HCT116 (cell line): ENCODE data around the gene RNF32.

Experiments
- ELF1 ChIP-seq: IDR thresholded peaks from 2 replicates; pipeline ENCODE4 v1.6.1; 2012; ENCODE audit warnings: low read depth, borderline replicate concordance
- EZH2 ChIP-seq: fragments of 200-600 bp; sonication (generic); IDR thresholded peaks from 2 replicates; pipeline ENCODE4 v1.6.1; 2017; ENCODE audit warnings: antibody characterized with exemption, mixed run types
- EZH2phosphoT487 ChIP-seq: fragments of 200-600 bp; IDR thresholded peaks from 2 replicates; pipeline ENCODE4 v1.6.1; 2018; ENCODE audit warnings: antibody characterized with exemption, borderline replicate concordance
- MAX ChIP-seq: IDR thresholded peaks from 2 replicates; pipeline ENCODE4 v1.6.1; 2012
- POLR2A ChIP-seq: IDR thresholded peaks from 2 replicates; pipeline ENCODE4 v1.7.0; 2011; ENCODE audit warnings: borderline replicate concordance; ENCODE audit not compliant: insufficient read depth, insufficient read length; ENCODE audit errors: extremely low read depth
- POLR2AphosphoS5 ChIP-seq: IDR thresholded peaks from 2 replicates; pipeline ENCODE4 v1.6.1; 2011; ENCODE audit warnings: mild to moderate bottlenecking, low read depth, low read length, moderate library complexity
- SIN3A ChIP-seq: IDR thresholded peaks from 2 replicates; pipeline ENCODE4 v1.6.1; 2012; ENCODE audit warnings: low read depth
- SP1 ChIP-seq: IDR thresholded peaks from 2 replicates; pipeline ENCODE4 v1.6.1; 2012; ENCODE audit warnings: low read depth
- YY1 ChIP-seq: IDR thresholded peaks from 2 replicates; pipeline ENCODE4 v1.6.1; 2011; ENCODE audit warnings: low read length, low read depth, moderate library complexity, mild to moderate bottlenecking; ENCODE audit not compliant: insufficient replicate concordance; ENCODE audit errors: extremely low read depth
- TF ChIP-seq, protein P1 (sequence below): IDR thresholded peaks from 2 replicates; pipeline ENCODE4 v1.6.1; 2011; ENCODE audit warnings: mild to moderate bottlenecking, low read length, moderate library complexity; ENCODE audit not compliant: insufficient replicate concordance; ENCODE audit errors: extremely low read depth
- TF ChIP-seq, protein P2 (sequence below), 3 experiments: fragments of 200-600 bp in 1 of 3; sonication (generic) in 1 of 3; IDR thresholded peaks in 2 of 3; conservative IDR thresholded peaks in 1 of 3; 2 replicates each; pipeline ENCODE4 v1.5.1; 2012 to 2017; ENCODE audit warnings: low read depth in 2 of 3, low read length in 2 of 3, antibody characterized with exemption in 1 of 3, borderline replicate concordance in 1 of 3, control low read depth in 1 of 3, mild to moderate bottlenecking in 1 of 3, mixed read lengths in 1 of 3, mixed run types in 1 of 3, moderate library complexity in 1 of 3; ENCODE audit not compliant: insufficient read depth in 1 of 3
- TF ChIP-seq, protein P3 (sequence below): IDR thresholded peaks from 2 replicates; pipeline ENCODE4 v1.6.1; 2012

DNA sequence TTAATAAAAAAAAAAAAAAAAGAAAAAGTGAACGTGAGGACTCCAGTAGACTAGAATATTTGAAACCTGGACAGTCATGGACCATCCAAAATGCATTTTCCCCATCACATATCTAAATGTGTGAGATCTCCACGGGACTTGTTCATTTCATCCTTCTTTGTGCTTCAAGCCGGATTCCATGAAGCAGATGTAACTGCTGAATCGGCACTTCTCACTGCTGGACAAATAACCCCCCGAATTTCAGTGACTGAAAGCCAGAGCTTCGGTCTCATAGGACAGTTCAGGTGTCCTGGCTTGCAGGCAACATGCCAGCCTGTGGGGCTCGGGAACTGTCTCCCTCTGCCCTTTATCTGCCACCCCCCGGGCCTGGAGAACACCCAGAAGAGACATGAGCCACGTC lies 33.3 kb downstream of the RNF32 start:
- no peak for TF ChIP-seq SIN3A
- no peak for TF ChIP-seq EZH2
- no peak for TF ChIP-seq POLR2AphosphoS5
- no peak for TF ChIP-seq MAX
- TF ChIP-seq, protein P1, sequence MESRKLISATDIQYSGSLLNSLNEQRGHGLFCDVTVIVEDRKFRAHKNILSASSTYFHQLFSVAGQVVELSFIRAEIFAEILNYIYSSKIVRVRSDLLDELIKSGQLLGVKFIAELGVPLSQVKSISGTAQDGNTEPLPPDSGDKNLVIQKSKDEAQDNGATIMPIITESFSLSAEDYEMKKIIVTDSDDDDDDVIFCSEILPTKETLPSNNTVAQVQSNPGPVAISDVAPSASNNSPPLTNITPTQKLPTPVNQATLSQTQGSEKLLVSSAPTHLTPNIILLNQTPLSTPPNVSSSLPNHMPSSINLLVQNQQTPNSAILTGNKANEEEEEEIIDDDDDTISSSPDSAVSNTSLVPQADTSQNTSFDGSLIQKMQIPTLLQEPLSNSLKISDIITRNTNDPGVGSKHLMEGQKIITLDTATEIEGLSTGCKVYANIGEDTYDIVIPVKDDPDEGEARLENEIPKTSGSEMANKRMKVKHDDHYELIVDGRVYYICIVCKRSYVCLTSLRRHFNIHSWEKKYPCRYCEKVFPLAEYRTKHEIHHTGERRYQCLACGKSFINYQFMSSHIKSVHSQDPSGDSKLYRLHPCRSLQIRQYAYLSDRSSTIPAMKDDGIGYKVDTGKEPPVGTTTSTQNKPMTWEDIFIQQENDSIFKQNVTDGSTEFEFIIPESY, result no peak
- TF ChIP-seq, protein P2, sequence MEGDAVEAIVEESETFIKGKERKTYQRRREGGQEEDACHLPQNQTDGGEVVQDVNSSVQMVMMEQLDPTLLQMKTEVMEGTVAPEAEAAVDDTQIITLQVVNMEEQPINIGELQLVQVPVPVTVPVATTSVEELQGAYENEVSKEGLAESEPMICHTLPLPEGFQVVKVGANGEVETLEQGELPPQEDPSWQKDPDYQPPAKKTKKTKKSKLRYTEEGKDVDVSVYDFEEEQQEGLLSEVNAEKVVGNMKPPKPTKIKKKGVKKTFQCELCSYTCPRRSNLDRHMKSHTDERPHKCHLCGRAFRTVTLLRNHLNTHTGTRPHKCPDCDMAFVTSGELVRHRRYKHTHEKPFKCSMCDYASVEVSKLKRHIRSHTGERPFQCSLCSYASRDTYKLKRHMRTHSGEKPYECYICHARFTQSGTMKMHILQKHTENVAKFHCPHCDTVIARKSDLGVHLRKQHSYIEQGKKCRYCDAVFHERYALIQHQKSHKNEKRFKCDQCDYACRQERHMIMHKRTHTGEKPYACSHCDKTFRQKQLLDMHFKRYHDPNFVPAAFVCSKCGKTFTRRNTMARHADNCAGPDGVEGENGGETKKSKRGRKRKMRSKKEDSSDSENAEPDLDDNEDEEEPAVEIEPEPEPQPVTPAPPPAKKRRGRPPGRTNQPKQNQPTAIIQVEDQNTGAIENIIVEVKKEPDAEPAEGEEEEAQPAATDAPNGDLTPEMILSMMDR (IDR thresholded peaks at IDR 0.05 in 2 of 3, conservative IDR thresholded peaks at IDR 0.05 in 1 of 3; ENCODE audit: borderline replicate concordance in 1 of 3, insufficient read depth in 1 of 3, low read depth in 2 of 3, low read length in 2 of 3), result no peak
- no peak for TF ChIP-seq EZH2phosphoT487
- TF ChIP-seq ELF1, result no peak
- TF ChIP-seq SP1, result no peak
- no peak for TF ChIP-seq POLR2A
- no peak for TF ChIP-seq YY1
- TF ChIP-seq, protein P3, sequence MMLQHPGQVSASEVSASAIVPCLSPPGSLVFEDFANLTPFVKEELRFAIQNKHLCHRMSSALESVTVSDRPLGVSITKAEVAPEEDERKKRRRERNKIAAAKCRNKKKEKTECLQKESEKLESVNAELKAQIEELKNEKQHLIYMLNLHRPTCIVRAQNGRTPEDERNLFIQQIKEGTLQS, result no peak
